NCI-H526 treated with DMSO at 0.1 percent for 48 hours (cell line): ENCODE results near the gene ZNF611.
"Not testable (repeated sequence)": the region's sequence is repeated elsewhere in the genome, so short reads cannot be mapped to it uniquely, and the experiment has no call there.

ENCODE experiments used
- DNase-seq: peaks from one replicate; lab custom pipeline; 2025; lab: John Stamatoyannopoulos, UW

Gene ZNF611

DNA sequence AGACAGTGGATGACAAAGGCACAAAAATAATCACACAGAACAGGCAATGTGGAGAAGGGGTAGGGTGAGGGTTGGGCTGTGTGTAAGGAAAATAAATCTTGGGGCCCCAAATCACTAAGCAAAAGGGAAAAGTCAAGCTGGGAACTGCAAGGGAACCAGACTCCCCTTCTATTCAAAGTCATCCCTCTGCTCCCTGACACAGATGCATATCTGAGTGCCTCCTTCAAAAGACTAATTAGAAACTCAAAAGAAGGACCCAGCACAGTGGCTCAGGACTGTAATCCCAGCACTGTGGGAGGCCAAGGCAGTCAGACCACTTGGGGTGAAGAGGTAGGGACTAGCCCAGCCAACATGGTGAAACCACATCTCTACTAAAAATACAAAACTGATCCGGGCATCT lies 18.3 kb downstream of the ZNF611 start:
- DNase-seq = no peak

GRCh38 chr19:52715902-52716301 lies 18.9 kb downstream of the ZNF611 start:
- not testable (repeated sequence) for DNase-seq

DNA sequence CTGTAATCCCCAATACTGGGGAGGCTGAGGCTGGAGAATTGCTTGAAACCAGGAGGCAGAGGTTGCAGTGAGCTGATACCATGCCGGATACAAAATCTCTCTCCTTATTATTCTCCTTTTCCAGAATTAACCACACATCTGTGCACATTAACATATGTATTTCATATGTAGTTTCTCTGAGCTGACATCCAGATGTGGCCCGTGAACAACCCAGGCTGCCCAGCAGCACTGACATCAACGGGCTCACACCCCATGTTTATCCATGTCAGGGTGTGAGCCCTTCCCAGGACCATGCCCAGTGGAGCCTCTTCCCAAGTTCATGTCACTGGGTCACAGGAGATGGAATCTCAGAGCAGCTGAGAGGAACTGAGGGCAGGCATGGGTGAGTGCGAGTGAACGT lies 19.5 kb downstream of the ZNF611 start:
- not testable (repeated sequence) for DNase-seq

DNA sequence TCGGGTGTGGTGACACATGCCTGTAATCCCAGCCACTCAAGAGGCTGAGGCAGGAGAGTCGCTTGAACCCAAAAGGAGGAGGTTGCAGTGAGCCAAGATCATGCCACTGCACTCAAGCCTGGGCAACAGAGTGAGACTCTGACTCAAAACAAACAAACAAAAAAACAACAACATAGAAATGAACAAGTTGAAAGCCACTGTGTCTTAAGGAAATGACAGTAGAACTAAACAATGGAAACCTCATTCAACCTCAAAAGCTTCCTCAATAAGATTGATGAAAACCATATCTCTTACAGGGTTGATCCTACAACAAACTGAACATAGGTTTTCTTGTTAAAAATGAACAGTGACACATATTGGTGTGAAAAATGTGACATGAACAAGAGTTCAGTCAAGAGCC lies 21.8 kb downstream of the ZNF611 start:
- DNase-seq = not testable (repeated sequence)

GRCh38 chr19:52711661-52712060 lies 23.2 kb downstream of the ZNF611 start:
- not testable (repeated sequence) for DNase-seq

DNA sequence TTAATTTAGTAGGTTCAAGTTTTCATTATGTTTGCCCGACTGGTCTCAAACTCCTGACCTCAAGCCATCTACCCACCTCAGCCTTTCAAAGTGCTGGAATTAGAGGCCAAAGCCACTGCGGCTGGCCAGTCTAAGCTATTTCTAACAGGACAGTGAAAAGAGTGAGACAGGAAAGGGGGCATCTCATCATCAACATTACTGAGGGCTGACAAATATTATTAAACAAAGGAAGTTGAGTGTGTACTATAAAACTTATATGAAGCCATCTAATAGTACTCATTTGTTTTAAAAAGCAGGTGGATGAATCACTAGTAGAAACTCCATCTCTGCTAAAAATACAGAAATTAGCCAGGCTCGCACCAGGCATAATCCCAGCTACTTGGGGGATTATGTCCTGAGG lies 24.3 kb downstream of the ZNF611 start:
- DNase-seq = no peak

DNA sequence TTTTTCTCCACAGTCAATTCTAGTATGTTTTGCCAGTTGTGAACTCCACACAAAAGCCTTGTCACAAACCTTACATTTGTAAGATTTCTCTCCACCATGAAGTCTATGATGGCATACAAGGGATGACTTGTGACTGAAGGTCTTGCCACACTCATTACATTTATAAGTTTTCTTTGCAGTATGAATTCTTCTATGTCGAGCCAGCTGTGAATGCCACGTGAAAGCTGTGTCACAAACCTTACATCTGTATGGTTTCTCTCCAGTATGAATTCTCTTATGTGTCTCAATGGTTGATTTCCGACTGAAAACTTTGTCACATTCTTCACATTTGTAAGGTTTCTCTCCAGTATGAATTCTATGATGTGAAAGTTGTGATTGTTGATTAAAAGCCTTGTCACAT lies 29.2 kb downstream of the ZNF611 start:
- DNase-seq = not testable (repeated sequence)

GRCh38 chr19:52703917-52704316 lies 30.9 kb downstream of the ZNF611 start:
- DNase-seq = no peak

- no peak for DNase-seq
Measured at GRCh38 chr19:52700673-52701072, 34.2 kb downstream of the ZNF611 start.

DNA sequence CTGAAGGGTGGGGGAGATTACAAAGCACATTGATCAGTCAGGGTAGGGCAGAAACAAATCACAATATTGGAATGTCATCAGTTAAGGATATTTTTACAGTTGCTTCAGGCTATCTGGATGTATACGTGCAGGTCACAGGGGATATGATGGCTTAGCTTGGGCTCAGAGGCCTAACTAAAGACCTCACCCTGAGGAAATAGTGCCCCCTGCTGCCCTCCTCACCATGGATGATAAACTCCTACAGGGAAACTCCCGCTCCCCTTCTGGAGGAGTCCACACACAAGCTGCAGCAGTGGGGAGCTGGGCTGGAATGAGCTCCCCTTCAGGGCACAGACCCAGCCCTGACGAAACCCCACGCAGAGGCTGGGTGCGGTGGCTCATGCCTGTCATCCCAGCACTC lies 35.3 kb downstream of the ZNF611 start:
- DNase-seq = not testable (repeated sequence)

DNA sequence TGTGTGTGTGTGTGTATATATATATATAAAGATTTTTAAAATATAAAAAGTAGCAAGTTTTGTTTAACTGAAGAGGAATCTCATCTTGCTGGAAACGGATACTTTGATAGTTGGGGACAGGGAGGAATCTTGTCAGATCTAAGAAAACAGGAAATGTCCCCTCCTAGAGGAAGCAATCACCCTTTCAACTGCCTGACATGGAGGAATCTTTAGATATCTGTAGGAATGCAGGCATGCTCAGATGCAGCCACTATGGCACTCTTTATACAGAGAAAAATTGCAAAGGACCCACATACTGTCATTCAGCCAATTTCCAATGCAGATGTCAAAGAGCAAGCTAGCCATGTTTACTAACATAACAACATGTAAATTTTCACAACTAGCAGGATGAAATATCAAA lies 38.8 kb downstream of the ZNF611 start:
- DNase-seq = no peak

- DNase-seq = no peak
Measured at GRCh38 chr19:52694921-52695320, 39.9 kb downstream of the ZNF611 start.

DNA sequence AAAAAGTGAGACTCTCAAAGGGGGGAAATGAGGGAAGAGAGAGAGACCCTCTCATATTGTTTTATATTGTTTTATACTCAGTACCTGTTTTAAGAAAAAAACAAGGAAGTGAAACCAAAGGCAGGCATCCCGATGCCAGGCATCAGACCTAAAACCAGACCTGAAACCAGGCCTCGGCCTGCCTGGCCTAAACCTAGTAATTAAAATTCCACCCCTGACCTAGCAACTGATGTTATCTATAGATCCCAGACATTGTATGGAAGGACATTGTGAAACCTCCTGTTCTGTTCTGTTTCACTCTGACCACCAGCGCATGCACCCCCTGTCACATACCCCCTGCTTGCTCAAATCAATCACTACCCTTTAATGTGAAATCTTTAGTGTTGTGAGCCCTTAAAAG lies 40.6 kb downstream of the ZNF611 start:
- not testable (repeated sequence) for DNase-seq

GRCh38 chr19:52692431-52693008 lies 42.3 kb downstream of the ZNF611 start:
- no peak for DNase-seq

- DNase-seq = no peak
Measured at GRCh38 chr19:52691737-52692136, 43.1 kb downstream of the ZNF611 start.

DNA sequence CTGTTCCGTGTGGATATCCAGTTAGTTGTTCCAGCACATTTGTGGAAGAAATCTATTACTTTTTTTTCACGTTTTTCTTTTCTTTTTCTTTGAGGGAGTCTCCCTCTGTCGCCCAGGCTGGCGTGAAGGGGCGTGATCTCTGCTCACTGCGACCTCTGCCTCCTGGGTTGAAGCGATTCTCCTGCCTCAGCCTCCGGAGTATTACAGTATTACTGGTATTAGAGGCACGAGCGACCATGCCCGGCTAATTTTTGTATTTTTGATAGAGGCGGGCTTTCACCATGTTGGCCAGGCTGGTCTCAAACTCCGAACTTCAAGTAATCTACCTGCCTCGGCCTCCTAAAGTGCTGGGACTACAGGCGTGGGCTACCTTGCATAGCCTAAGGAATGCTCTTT lies 43.6 kb downstream of the ZNF611 start:
- no peak for DNase-seq

GRCh38 chr19:52690369-52691214 lies 44.3 kb downstream of the ZNF611 start:
- peak; percentile 86 for DNase-seq

GRCh38 chr19:52689843-52690368 lies 44.9 kb downstream of the ZNF611 start:
- peak; percentile 21 for DNase-seq

GRCh38 chr19:52688925-52689796 lies 45.7 kb downstream of the ZNF611 start:
- DNase-seq = not testable (repeated sequence)

DNA sequence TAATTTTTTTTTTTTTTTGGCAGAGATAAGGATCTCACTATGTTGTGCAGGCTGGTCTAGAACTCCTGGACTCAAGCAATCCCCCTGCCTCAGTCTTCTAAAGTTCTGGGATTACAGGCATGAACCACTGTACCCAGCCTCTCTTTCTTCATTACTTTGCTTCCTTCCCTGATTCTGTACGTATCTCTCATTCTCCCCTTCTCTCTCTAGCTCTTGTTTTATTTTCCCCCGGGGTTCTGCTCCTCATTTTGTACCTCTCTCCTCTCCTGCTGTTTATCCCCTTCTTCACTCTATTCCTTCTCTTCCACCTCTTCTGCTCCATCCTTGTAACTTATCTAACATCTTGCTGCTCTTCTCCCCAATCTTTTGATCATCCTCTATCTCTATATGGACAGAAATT lies 46.5 kb downstream of the ZNF611 start:
- DNase-seq = no peak

GRCh38 chr19:52687684-52688083 lies 47.2 kb downstream of the ZNF611 start:
- DNase-seq = no peak

DNA sequence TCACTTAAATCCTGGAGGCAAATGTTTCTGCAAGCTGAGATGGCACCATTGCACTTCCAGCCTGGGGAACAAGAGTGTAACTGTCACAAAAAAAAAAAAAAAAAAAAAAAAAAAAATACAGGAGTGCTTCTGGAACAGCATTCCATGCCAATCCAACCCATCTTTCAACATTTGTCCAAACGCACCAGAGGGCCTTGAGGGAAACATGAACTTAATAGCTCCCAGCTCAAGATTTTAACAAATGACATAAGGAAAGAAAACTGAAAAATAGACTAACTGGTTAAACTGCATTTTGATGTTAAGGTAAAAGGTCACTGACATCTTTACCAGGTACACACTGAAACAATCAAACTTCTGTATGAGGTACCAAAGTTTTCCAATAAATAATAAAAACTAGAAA lies 49.0 kb downstream of the ZNF611 start:
- DNase-seq = no peak
